Measurements from ENCODE around the gene AUTS2.

Gene AUTS2

DNA sequence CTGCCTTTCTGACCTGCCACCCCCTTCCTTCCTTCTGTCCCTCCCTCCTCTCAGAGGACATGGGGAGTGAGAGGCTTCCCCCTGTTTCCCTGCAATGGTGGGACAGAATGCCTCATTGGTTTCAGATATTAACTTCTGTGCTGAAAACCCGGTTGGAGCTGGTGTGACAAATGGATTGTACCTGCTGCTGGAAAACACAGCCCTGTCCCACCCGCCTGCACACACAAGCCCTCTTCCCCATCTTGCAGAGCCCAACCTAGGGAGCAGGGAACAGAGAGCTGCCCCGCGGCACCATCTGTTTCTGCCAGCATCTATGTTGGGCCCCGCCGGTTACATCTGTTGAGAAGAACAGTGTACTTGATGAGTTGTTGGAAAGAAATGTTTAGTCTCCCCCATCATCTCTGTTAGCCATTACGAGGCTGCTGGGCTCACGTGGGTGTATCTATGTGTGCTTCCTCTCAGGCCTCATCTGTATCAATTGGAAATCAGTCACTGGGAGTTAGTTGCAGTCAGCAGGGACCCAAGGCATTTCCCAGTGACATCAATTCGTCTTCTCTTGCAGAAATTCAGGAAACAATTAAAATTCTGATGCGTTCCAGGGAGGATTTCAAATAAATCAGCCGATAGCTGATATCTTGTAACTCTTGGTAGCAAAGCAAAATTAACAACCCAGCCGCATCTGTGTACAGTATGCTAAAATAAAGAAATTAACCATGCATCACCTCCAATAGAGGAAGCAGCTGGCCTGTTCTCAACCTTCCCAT is 808.1 kb downstream of the AUTS2 start:
- Histone ChIP-seq H3K9me2 (replicated peaks; ENCODE audit: insufficient read depth, low read length) (no peaks in the 10 kb centered on the region), H3K36me3 (ENCODE audit: low read length) (no peaks in the 10 kb centered on the region), H4K20me1 (ENCODE audit: low read depth, low read length) (no peaks in the 10 kb centered on the region), H3K9ac (ENCODE audit: low read length) (no peak overlapping the region), H3K9me3 (ENCODE audit: insufficient read depth, low read length) (no peaks in the 10 kb centered on the region), H3K27ac (ENCODE audit: low read depth, low read length) (no peak overlapping the region), H3K27me3 (ENCODE audit: low read length) (no peaks in the 10 kb centered on the region), H3K4me3 (ENCODE audit: insufficient read depth, low read length, poor library complexity, severe bottlenecking) (no peak overlapping the region), H3F3A (ENCODE audit: insufficient read depth) (no peaks in the 10 kb centered on the region), H3K79me2 (ENCODE audit: insufficient read depth, low read length) (no peaks in the 10 kb centered on the region), H2AFZ (ENCODE audit: low read depth, low read length, severe bottlenecking) (no peak overlapping the region), H3K4me2 (ENCODE audit: low read depth, low read length, poor library complexity, severe bottlenecking) (no peak overlapping the region)
- no peak for TF ChIP-seq EZH2phosphoT487 (conservative IDR thresholded peaks at IDR 0.05; ENCODE audit: low read length)
- TF ChIP-seq, protein P1, sequence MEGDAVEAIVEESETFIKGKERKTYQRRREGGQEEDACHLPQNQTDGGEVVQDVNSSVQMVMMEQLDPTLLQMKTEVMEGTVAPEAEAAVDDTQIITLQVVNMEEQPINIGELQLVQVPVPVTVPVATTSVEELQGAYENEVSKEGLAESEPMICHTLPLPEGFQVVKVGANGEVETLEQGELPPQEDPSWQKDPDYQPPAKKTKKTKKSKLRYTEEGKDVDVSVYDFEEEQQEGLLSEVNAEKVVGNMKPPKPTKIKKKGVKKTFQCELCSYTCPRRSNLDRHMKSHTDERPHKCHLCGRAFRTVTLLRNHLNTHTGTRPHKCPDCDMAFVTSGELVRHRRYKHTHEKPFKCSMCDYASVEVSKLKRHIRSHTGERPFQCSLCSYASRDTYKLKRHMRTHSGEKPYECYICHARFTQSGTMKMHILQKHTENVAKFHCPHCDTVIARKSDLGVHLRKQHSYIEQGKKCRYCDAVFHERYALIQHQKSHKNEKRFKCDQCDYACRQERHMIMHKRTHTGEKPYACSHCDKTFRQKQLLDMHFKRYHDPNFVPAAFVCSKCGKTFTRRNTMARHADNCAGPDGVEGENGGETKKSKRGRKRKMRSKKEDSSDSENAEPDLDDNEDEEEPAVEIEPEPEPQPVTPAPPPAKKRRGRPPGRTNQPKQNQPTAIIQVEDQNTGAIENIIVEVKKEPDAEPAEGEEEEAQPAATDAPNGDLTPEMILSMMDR (IDR thresholded peaks at IDR 0.05; ENCODE audit: insufficient read depth, low read length, poor library complexity, severe bottlenecking), result no peak

DNA sequence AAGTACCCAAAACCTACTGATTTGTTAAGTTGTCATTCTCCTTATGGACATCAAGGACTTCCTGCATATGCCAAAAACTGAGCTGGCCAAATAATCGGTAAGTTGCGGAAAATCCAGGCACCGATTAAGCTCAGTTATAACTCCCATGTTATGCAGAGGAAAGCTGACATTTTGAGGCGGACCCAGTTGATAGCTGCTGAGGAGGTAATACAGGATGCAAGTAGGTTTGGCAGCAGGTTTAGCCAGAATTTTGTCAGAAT is 808.6 kb downstream of the AUTS2 start:
- Histone ChIP-seq H3K36me3 (ENCODE audit: low read length) (no peaks in the 10 kb centered on the region), H3K27me3 (ENCODE audit: low read length) (no peaks in the 10 kb centered on the region), H3K27ac (ENCODE audit: low read depth, low read length) (no peak overlapping the region), H3K79me2 (ENCODE audit: insufficient read depth, low read length) (no peaks in the 10 kb centered on the region), H3F3A (ENCODE audit: insufficient read depth) (no peaks in the 10 kb centered on the region), H4K20me1 (ENCODE audit: low read depth, low read length) (no peaks in the 10 kb centered on the region), H2AFZ (ENCODE audit: low read depth, low read length, severe bottlenecking) (no peak overlapping the region), H3K9me2 (replicated peaks; ENCODE audit: insufficient read depth, low read length) (no peaks in the 10 kb centered on the region), H3K9me3 (ENCODE audit: insufficient read depth, low read length) (no peaks in the 10 kb centered on the region), H3K4me2 (ENCODE audit: low read depth, low read length, poor library complexity, severe bottlenecking) (no peak overlapping the region), H3K4me3 (ENCODE audit: insufficient read depth, low read length, poor library complexity, severe bottlenecking) (no peak overlapping the region), H3K9ac (ENCODE audit: low read length) (no peak overlapping the region)
- no peak for TF ChIP-seq EZH2phosphoT487 (conservative IDR thresholded peaks at IDR 0.05; ENCODE audit: low read length)
- TF ChIP-seq, protein P1 (IDR thresholded peaks at IDR 0.05; ENCODE audit: insufficient read depth, low read length, poor library complexity, severe bottlenecking), result no peak

DNA sequence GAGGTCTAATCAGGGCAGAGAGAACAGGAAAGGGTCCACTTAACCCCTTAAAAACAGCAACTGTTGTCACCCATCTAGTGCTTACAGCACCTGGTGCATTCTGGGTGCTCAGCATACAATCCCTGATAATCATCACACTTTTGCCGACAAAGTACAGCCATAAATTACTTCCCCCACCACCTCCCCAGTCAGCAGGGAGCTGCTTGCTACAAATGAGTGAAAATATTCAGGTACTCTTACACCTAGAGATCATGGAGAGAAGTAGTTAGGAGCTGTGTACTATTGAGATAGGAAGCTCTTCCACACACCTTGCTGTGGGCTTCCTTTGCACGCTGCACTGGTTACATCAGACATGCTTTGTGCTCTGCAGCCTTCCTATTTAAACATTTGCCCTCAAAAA is 810.2 kb downstream of the AUTS2 start:
- H3K27me3 ChIP-seq (ENCODE audit: low read length), result no peaks in the 10 kb centered on the region
- H3F3A ChIP-seq (ENCODE audit: insufficient read depth), result no peaks in the 10 kb centered on the region
- H3K27ac ChIP-seq (ENCODE audit: low read depth, low read length), result no peak overlapping the region
- no peaks in the 10 kb centered on the region for H3K9me2 ChIP-seq (replicated peaks; ENCODE audit: insufficient read depth, low read length)
- H3K79me2 ChIP-seq (ENCODE audit: insufficient read depth, low read length), result no peaks in the 10 kb centered on the region
- no peak overlapping the region for H3K4me3 ChIP-seq (ENCODE audit: insufficient read depth, low read length, poor library complexity, severe bottlenecking)
- no peaks in the 10 kb centered on the region for H3K9me3 ChIP-seq (ENCODE audit: insufficient read depth, low read length)
- TF ChIP-seq EZH2phosphoT487 (conservative IDR thresholded peaks at IDR 0.05; ENCODE audit: low read length), result no peak
- TF ChIP-seq, protein P1 (IDR thresholded peaks at IDR 0.05; ENCODE audit: insufficient read depth, low read length, poor library complexity, severe bottlenecking), result no peak
- H4K20me1 ChIP-seq (ENCODE audit: low read depth, low read length), result no peaks in the 10 kb centered on the region
- no peak overlapping the region for H2AFZ ChIP-seq (ENCODE audit: low read depth, low read length, severe bottlenecking)
- no peak overlapping the region for H3K9ac ChIP-seq (ENCODE audit: low read length)
- no peak overlapping the region for H3K4me2 ChIP-seq (ENCODE audit: low read depth, low read length, poor library complexity, severe bottlenecking)
- no peaks in the 10 kb centered on the region for H3K36me3 ChIP-seq (ENCODE audit: low read length)

Measured in SU-DHL-6 (cell line).